GM19438 (cell line): ENCODE measurements around the gene KRTAP3-3.
"Not testable (repeated sequence)": the region's sequence is repeated elsewhere in the genome, so short reads cannot be mapped to it uniquely, and the experiment has no call there.

Source experiments
- ATAC-seq: cut with Tn5 transposase; IDR thresholded peaks from one replicate; pipeline ENCODE4 v1.9.1; 2021; ENCODE audit warnings: low read depth; ENCODE audit not compliant: unreplicated experiment

Gene KRTAP3-3

GRCh38 chr17:41008811-41009210 is 14.8 kb upstream of the KRTAP3-3 start, which contains the start of gene KRTAP3-1:
KRTAP3-1 (minus strand) TSS chr17:41009128; CDS start chr17:41009074, 54 bp downstream.
- ATAC-seq: no peak

- ATAC-seq: no peak
Measured at GRCh38 chr17:41004397-41004796, 10.4 kb upstream of the KRTAP3-3 start.

- no peak for ATAC-seq
Measured at GRCh38 chr17:41003926-41004325, 10.0 kb upstream of the KRTAP3-3 start.

- no peak for ATAC-seq
Measured at GRCh38 chr17:41002814-41003213, 8.8 kb upstream of the KRTAP3-3 start.

- no peak for ATAC-seq
Measured at GRCh38 chr17:41001795-41002194, 7.8 kb upstream of the KRTAP3-3 start.

GRCh38 chr17:40999563-40999962 is 5.6 kb upstream of the KRTAP3-3 start, which contains the start of gene KRTAP3-2:
KRTAP3-2 (minus strand) TSS chr17:40999906; CDS start chr17:40999853, 53 bp downstream.
- not testable (repeated sequence) for ATAC-seq

- ATAC-seq: no peak
Measured at GRCh38 chr17:40997361-40997760, 3.4 kb upstream of the KRTAP3-3 start.

- ATAC-seq: no peak
Measured at GRCh38 chr17:40996829-40997228, 2.9 kb upstream of the KRTAP3-3 start.

GRCh38 chr17:40995116-40995515 is 1.2 kb upstream of the KRTAP3-3 start:
- no peak for ATAC-seq

- no peak for ATAC-seq
Measured at GRCh38 chr17:40993084-40993483, 880 bp downstream of the KRTAP3-3 start.

GRCh38 chr17:40992666-40993065 is 1.3 kb downstream of the KRTAP3-3 start:
- no peak for ATAC-seq

- ATAC-seq: no peak
Measured at GRCh38 chr17:40986920-40987319, 7.0 kb downstream of the KRTAP3-3 start.

- no peak for ATAC-seq
Measured at GRCh38 chr17:40984226-40984625, 9.7 kb downstream of the KRTAP3-3 start, which contains the start of gene KRT40. KRT40 (minus strand) TSS chr17:40984326; CDS start chr17:40984273, 53 bp downstream.

- no peak for ATAC-seq
Measured at GRCh38 chr17:40981115-40981514, 12.8 kb downstream of the KRTAP3-3 start.

- ATAC-seq: no peak
Measured at GRCh38 chr17:40980596-40980995, 13.4 kb downstream of the KRTAP3-3 start.

GRCh38 chr17:40980117-40980516 is 13.8 kb downstream of the KRTAP3-3 start:
- ATAC-seq: no peak

- no peak for ATAC-seq
Measured at GRCh38 chr17:40978575-40979151, 15.3 kb downstream of the KRTAP3-3 start.

GRCh38 chr17:40975516-40975915 is 18.4 kb downstream of the KRTAP3-3 start:
- no peak for ATAC-seq

- ATAC-seq: no peak
Measured at GRCh38 chr17:40974366-40974765, 19.6 kb downstream of the KRTAP3-3 start.

GRCh38 chr17:40967582-40967981 is 26.4 kb downstream of the KRTAP3-3 start:
- ATAC-seq: no peak

- ATAC-seq: no peak
Measured at GRCh38 chr17:40966848-40967247, 27.1 kb downstream of the KRTAP3-3 start, which contains the start of gene KRT39. KRT39 (minus strand) TSS chr17:40966948; CDS start chr17:40966856, 92 bp downstream.

GRCh38 chr17:40963838-40964237 is 30.1 kb downstream of the KRTAP3-3 start:
- ATAC-seq: no peak
